Testis (tissue), 3 donors: ENCODE results near the gene IL7R. TPM values are rescaled to one million over a fixed set of nuclear protein-coding genes. Genes with fewer than 3 reads are reported as not detected.

Experiments
- DNase-seq: peaks from one replicate; pipeline ENCODE4 v3.0.0-alpha.2; 2019
- H3K27ac ChIP-seq, 2 donors: fragments of 200-600 bp; sonication (generic); one replicate each; pipeline ENCODE4 v1.5.1; 2019
- H3K27me3 ChIP-seq: fragments of 200-600 bp; sonication (generic); one replicate; pipeline ENCODE4 v1.5.1; 2019
- H3K36me3 ChIP-seq: fragments of 200-600 bp; sonication (generic); one replicate; pipeline ENCODE4 v1.5.1; 2017; ENCODE audit warnings: low read depth; ENCODE audit errors: missing control alignments
- H3K4me1 ChIP-seq: fragments of 200-600 bp; sonication (generic); one replicate; pipeline ENCODE4 v1.5.1; 2019
- H3K4me3 ChIP-seq, 2 donors: fragments of 200-600 bp; sonication (generic); one replicate each; pipeline ENCODE4 v1.5.1; 2017 to 2019
- H3K9me3 ChIP-seq: fragments of 200-600 bp; sonication (generic); one replicate; pipeline ENCODE4 v1.5.1; 2017
- POLR2A ChIP-seq: fragments of 450-650 bp; IDR thresholded peaks from one replicate; pipeline ENCODE4 v1.6.1; 2017; ENCODE audit warnings: antibody characterized with exemption, mild to moderate bottlenecking, moderate library complexity
- WGBS, 2 donors: methylation state at CpG; one replicate each; pipeline ENCODE4 v1.1.5; 2018; 5-methylcytosine and 5-hydroxymethylcytosine counted together
- intact Hi-C: fragments of 100-400 bp; cut with DNase I; formaldehyde crosslinking; loops from one replicate; pipeline ENCODE4 v1.15.1; 2023; ENCODE audit warnings: low total_unique reads
- polyA plus RNA-seq: library from polyadenylated mRNA; stranded (reverse); fragments of 350-450 nt; fragmentation: Illumina TruSeq; extraction: RNeasy Lipid Tissue Mini Kit (QIAGEN cat#74804); gene quantifications from one replicate; pipeline ENCODE4 v1.2.3, GENCODE V29; 2014; ENCODE audit warnings: low read depth, low replicate concordance; ENCODE audit not compliant: insufficient read depth
- total RNA-seq, 2 donors: library from RNA; depleted of rRNA; stranded (reverse); fragments of >200 nt; gene quantifications; one replicate each; pipeline ENCODE4 v1.2.3, GENCODE V29; 2016
- TF ChIP-seq, protein P1 (sequence below), 3 experiments: fragments of 450-650 bp in 2 of 3; fragments of 200-600 bp in 1 of 3; sonication (generic) in 1 of 3; IDR thresholded peaks; one replicate each; pipeline ENCODE4 v1.5.1; 2016 to 2019; ENCODE audit warnings: antibody characterized with exemption in 3 of 3, mild to moderate bottlenecking in 2 of 3, moderate library complexity in 1 of 3

Gene IL7R
- total and polyA plus RNA-seq, 3 donors from 2014 or later = 7.6 to 17.5 (median 12.1) TPM

DNA sequence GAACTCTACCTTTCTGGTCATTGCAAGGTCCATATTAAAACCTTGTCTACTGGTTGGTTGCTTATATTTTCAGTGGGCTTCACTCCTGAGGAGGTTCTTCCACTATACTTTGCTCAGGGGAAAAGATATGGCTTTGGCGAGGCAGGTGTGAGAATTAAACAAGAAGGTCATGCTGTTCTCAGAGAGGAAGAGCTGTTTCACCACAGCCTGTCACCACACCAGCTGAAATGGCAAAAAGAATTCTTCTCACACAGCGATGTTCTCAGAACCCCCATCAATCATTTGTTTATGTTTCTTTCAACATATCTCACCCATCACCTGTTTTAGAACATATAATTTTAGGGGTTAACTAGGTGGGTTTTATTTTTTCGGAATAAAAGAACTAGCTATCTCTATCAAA is 43.1 kb downstream of the IL7R start:
- TF ChIP-seq, protein P1, sequence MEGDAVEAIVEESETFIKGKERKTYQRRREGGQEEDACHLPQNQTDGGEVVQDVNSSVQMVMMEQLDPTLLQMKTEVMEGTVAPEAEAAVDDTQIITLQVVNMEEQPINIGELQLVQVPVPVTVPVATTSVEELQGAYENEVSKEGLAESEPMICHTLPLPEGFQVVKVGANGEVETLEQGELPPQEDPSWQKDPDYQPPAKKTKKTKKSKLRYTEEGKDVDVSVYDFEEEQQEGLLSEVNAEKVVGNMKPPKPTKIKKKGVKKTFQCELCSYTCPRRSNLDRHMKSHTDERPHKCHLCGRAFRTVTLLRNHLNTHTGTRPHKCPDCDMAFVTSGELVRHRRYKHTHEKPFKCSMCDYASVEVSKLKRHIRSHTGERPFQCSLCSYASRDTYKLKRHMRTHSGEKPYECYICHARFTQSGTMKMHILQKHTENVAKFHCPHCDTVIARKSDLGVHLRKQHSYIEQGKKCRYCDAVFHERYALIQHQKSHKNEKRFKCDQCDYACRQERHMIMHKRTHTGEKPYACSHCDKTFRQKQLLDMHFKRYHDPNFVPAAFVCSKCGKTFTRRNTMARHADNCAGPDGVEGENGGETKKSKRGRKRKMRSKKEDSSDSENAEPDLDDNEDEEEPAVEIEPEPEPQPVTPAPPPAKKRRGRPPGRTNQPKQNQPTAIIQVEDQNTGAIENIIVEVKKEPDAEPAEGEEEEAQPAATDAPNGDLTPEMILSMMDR (IDR thresholded peaks at IDR 0.05) = no peak
- TF ChIP-seq POLR2A = no peak
- H3K9me3 ChIP-seq = no peaks in the 10 kb centered on the region
- no peaks in the 10 kb centered on the region for H3K27me3 ChIP-seq
- intact Hi-C loops = no loop called here
- H3K4me1 ChIP-seq = no peaks in the 10 kb centered on the region
- WGBS, 2 donors = 52 to 57% methylated on average over 3 of the region's 3 CpGs
- H3K27ac ChIP-seq = no peak overlapping the region
- no peak overlapping the region for H3K4me3 ChIP-seq
- no peak for DNase-seq
- no peaks in the 10 kb centered on the region for H3K36me3 ChIP-seq

- H3K4me1 ChIP-seq = no peaks in the 10 kb centered on the region
- no peaks in the 10 kb centered on the region for H3K36me3 ChIP-seq
- H3K4me3 ChIP-seq = no peak overlapping the region
- H3K27me3 ChIP-seq = no peaks in the 10 kb centered on the region
- no peak for TF ChIP-seq POLR2A
- TF ChIP-seq, protein P1 (IDR thresholded peaks at IDR 0.05) = no peak
- H3K27ac ChIP-seq = no peak overlapping the region
- 84 to 88% methylated on average over 3 of the region's 3 CpGs for WGBS, 2 donors
- no peak for DNase-seq
- H3K9me3 ChIP-seq = no peaks in the 10 kb centered on the region
- intact Hi-C loops = no loop called here
Observed at GRCh38 chr5:35900972-35901695, 44.4 kb downstream of the IL7R start.

DNA sequence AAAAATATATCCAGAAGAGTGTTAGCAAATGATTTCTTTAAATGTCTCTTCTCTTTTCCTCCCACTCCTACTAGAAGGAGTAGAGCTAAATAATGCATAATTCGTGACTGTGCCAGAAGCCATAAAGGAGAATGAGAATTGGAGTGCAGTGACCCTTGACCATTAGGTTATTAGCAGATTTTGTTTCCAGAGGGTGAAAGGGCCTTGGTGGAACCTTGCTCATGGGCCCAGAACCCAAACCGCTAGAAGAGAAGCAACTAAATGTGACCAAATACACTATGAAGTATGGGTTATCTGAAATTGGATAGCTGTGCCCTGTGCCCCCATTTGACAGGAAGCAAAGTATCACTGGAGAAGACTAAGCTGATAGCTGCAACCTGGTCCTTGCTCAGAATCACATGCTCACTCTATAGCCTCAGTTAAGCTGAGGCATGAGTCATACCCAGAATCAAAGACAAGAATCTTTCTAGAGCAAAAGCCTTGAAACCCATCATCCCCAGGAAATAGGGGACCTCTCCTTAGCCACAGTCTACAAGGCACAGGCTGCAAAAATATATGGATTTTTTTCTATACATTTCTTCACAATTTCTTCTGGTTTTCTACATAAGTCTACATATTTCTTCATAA is 45.5 kb downstream of the IL7R start:
- Histone ChIP-seq H3K4me1 (no peaks in the 10 kb centered on the region), H3K9me3 (no peaks in the 10 kb centered on the region), H3K27ac (no peak overlapping the region), H3K27me3 (no peaks in the 10 kb centered on the region), H3K4me3 (no peak overlapping the region), H3K36me3 (no peaks in the 10 kb centered on the region)
- TF ChIP-seq, protein P1 (IDR thresholded peaks at IDR 0.05) = no peak
- no peak for TF ChIP-seq POLR2A
- 79 to 92% methylated on average over 2 of the region's 2 CpGs for WGBS, 2 donors
- no peak for DNase-seq
- intact Hi-C loops = no loop called here

GRCh38 chr5:35903631-35904203 is 47.0 kb downstream of the IL7R start:
- intact Hi-C loops = no loop called here
- Histone ChIP-seq H3K27ac (no peak overlapping the region), H3K4me1 (no peaks in the 10 kb centered on the region), H3K27me3 (no peaks in the 10 kb centered on the region), H3K36me3 (no peaks in the 10 kb centered on the region), H3K9me3 (no peaks in the 10 kb centered on the region), H3K4me3 (no peak overlapping the region)
- 93% methylated on average over 6 of the region's 6 CpGs for WGBS, 2 donors
- TF ChIP-seq POLR2A = no peak
- TF ChIP-seq, protein P1 (IDR thresholded peaks at IDR 0.05) = no peak
- no peak for DNase-seq
